DMS153 treated with DMSO at 0.1 percent for 48 hours (cell line): ENCODE results near the gene GGTLC2.
"Not testable (repeated sequence)": the region's sequence is repeated elsewhere in the genome, so short reads cannot be mapped to it uniquely, and the experiment has no call there.

ENCODE experiments used
- DNase-seq: peaks from one replicate; lab custom pipeline; 2025; ENCODE audit not compliant: unreplicated experiment; lab: John Stamatoyannopoulos, UW

The GGTLC2 gene

GRCh38 chr22:22667966-22668880, 23.8 kb downstream of the GGTLC2 start:
- DNase-seq: no peak

- DNase-seq: no peak
Measured at GRCh38 chr22:22669093-22669492, 24.7 kb downstream of the GGTLC2 start.

GRCh38 chr22:22670076-22670795, 25.8 kb downstream of the GGTLC2 start:
- no peak for DNase-seq

DNA sequence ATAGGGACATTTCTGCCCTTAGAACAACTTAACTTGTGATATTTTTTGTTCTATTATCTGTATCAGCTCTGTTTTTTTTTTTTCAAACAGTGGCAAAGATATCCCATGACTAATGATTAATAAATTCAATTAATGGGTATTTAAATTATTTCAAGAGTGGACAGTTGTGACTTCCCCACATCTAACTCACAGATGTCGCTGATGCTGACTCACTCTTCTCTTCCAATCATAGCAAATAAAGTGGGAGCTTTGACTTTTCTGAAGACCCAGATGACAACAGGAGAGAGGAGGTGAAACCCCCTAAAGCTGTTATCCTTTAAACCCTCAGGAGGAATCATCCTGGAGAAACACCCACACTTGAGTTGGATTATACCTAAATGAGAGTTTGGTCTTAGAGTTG, 27.1 kb downstream of the GGTLC2 start:
- no peak for DNase-seq

DNA sequence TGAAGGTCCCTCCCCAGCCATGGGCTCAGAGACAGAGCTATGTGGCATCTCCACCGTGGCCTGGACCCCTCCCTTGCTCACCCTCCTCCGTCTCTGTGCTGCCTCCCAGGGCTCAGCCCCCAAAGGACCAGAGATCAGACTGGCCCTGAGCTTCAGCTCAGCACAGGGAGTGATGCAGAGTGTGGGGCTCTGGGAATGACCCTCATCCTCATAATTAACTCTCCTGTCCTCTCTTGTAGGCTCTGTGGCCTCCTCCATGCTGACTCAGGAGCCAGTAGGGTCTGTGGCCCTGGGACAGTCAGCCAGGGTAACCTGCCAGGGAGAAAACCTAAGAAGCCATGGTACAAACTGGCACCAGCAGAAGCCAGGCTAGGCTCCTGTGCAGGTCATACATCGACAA, 28.7 kb downstream of the GGTLC2 start:
- no peak for DNase-seq

DNA sequence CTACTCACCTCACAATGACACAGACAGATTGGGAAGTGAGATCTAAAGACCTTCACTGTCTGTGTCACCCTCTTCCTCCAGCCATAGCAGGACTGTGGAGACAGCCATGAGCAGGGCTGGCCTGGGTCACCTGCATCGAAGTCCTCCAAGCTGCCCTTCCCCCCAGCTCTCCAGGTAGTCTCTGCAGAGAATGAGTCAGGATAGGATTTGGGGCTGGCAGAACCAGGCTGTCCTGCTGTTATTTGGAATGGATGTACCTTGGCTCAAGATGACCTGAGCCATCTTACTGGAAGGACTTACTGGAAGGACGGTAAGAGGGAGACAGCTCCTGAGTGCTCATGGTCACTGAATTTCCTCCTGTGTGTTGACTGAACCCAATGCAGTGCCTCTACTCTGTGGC, 29.2 kb downstream of the GGTLC2 start:
- no peak for DNase-seq

- DNase-seq: no peak
Measured at GRCh38 chr22:22674467-22674866, 30.1 kb downstream of the GGTLC2 start.

DNA sequence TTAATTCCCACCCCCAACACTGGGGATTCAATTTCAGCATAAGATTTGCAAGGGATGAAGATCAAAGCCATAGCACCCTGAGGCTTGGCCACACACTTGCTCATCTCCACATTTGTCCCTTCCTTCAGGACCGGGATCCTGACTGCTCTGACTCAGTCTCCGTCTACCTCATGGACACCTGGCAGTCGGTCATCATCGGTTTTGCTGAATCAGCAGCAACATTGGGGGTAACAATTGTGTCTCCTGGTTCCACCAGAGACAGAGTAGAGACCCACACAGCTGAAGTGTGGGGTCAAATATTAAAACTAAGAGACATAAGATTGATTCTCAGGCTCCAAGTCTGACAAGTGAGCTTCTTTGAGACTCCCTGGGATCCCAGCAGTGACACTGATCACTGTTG, 34.6 kb downstream of the GGTLC2 start:
- DNase-seq: no peak

GRCh38 chr22:22680396-22680795, 36.0 kb downstream of the GGTLC2 start:
- no peak for DNase-seq

GRCh38 chr22:22681221-22681739, 36.9 kb downstream of the GGTLC2 start:
- DNase-seq: no peak

- DNase-seq: no peak
Measured at GRCh38 chr22:22682196-22682595, 37.8 kb downstream of the GGTLC2 start.

- DNase-seq: no peak
Measured at GRCh38 chr22:22682807-22683667, 38.6 kb downstream of the GGTLC2 start.

DNA sequence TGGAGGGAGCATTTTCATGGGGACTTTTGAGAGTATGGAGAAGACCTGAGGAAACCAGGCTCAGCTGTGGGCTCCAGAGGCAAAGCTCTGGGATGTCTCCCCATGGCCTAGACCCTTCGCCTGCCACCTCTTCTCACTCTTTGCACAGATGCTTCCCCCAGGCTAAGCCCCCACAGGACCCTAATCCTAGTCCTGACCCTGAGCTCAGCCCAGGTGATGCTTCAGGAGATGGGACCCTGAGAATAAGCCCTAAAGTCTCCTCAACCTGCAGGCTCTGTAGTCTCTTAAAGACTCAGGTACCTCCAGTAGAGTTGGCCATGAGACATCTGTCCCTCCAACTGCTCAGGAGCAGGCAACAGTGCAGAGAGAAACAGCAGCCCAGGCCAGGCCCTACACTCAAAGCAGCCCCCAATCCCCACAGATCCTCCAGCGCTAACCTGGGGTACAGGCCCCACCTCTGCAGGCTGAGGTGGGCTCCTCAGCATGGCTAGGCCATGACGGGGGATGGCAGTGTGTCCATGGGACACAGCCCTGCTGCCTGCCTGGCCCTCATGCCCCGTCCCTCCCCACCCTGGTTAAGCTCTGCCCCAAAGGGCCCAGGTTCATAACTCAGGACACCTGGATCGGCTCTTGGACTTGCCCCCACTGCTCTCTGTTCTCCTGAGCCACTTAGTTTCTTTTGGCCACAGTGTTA, 39.4 kb downstream of the GGTLC2 start:
- DNase-seq: no peak

- DNase-seq: no peak
Measured at GRCh38 chr22:22684580-22685561, 40.5 kb downstream of the GGTLC2 start.

GRCh38 chr22:22685586-22685985, 41.2 kb downstream of the GGTLC2 start:
- no peak for DNase-seq

- not testable (repeated sequence) for DNase-seq
Measured at GRCh38 chr22:22686202-22687115, 42.0 kb downstream of the GGTLC2 start.

- no peak for DNase-seq
Measured at GRCh38 chr22:22687638-22688500, 43.5 kb downstream of the GGTLC2 start.
